ENCODE data around the gene STARD13. TPM values are rescaled to one million over a fixed set of nuclear protein-coding genes. Genes with fewer than 3 reads are reported as not detected.
A peak's percentile ranks its signal among the peaks of the same experiment; 100 is the strongest.

The STARD13 gene
- total RNA-seq, 3 donors from 2014 or later: 0.05 to 0.15 (median 0.14) TPM

- Mint-ChIP-seq H3K4me1 (ENCODE audit: low read depth) (no peaks in the 10 kb centered on the region), H3K27me3 (ENCODE audit: low read depth) (peaks cover 9% of the 10 kb centered on the region), H3K9me3 (no peaks in the 10 kb centered on the region), H3K36me3 (ENCODE audit: insufficient read depth) (no peaks in the 10 kb centered on the region), H3K4me3 (no peak overlapping the region)
- no peak for ATAC-seq
- DNase-seq: no peak
Measured at GRCh38 chr13:33153421-33154404, 131.8 kb downstream of the STARD13 start.

- H3K27me3 Mint-ChIP-seq (ENCODE audit: low read depth): peaks cover 11% of the 10 kb centered on the region
- H3K4me3 Mint-ChIP-seq: no peak overlapping the region
- no peaks in the 10 kb centered on the region for H3K36me3 Mint-ChIP-seq (ENCODE audit: insufficient read depth)
- DNase-seq (no peak), ATAC-seq (no peak)
- no peaks in the 10 kb centered on the region for H3K9me3 Mint-ChIP-seq
- no peaks in the 10 kb centered on the region for H3K4me1 Mint-ChIP-seq (ENCODE audit: low read depth)
Measured at GRCh38 chr13:33152389-33152788, 133.2 kb downstream of the STARD13 start.

GRCh38 chr13:33150662-33151061, 134.9 kb downstream of the STARD13 start:
- Mint-ChIP-seq H3K36me3 (ENCODE audit: insufficient read depth) (no peaks in the 10 kb centered on the region), H3K4me1 (ENCODE audit: low read depth) (peaks cover 3% of the 10 kb centered on the region), H3K9me3 (no peaks in the 10 kb centered on the region), H3K4me3 (no peak overlapping the region), H3K27me3 (ENCODE audit: low read depth) (peaks cover 12% of the 10 kb centered on the region)
- DNase-seq (no peak), ATAC-seq (no peak)

GRCh38 chr13:33150126-33150525, 135.4 kb downstream of the STARD13 start:
- Mint-ChIP-seq H3K36me3 (ENCODE audit: insufficient read depth) (no peaks in the 10 kb centered on the region), H3K9me3 (no peaks in the 10 kb centered on the region), H3K27me3 (ENCODE audit: low read depth) (peaks cover 14% of the 10 kb centered on the region), H3K4me1 (ENCODE audit: low read depth) (peaks cover 3% of the 10 kb centered on the region), H3K4me3 (no peak overlapping the region)
- no peak for DNase-seq
- no peak for ATAC-seq

DNA sequence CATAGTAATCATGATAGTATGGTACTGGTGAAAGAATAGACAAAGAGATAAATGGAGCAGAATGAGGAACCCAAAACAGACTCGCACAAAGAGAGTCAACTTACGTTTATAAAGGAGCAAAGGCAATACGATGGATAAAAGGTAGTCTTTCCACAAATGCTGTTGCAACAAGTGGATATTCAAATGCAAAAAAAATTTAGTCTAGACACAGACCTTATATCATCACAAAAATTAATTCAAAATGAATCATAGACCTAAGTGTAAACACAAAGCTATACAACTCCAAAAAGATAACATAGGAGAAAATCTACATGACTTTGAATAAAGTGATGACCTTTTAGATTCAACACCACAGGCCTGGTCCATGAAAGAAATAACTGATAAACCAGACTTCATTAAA, 137.7 kb downstream of the STARD13 start:
- DNase-seq (no peak), ATAC-seq (no peak)
- Mint-ChIP-seq H3K9me3 (no peaks in the 10 kb centered on the region), H3K4me1 (ENCODE audit: low read depth) (peaks cover 3% of the 10 kb centered on the region), H3K27me3 (ENCODE audit: low read depth) (peaks cover 16% of the 10 kb centered on the region), H3K36me3 (ENCODE audit: insufficient read depth) (no peaks in the 10 kb centered on the region), H3K4me3 (no peak overlapping the region)

GRCh38 chr13:33146843-33147611, 138.5 kb downstream of the STARD13 start:
- H3K36me3 Mint-ChIP-seq (ENCODE audit: insufficient read depth): no peaks in the 10 kb centered on the region
- ATAC-seq: peak; percentile 66 to 75
- peaks cover 3% of the 10 kb centered on the region for H3K4me1 Mint-ChIP-seq (ENCODE audit: low read depth)
- no peak overlapping the region for H3K4me3 Mint-ChIP-seq
- DNase-seq: no peak
- H3K9me3 Mint-ChIP-seq: no peaks in the 10 kb centered on the region
- H3K27me3 Mint-ChIP-seq (ENCODE audit: low read depth): peaks cover 16% of the 10 kb centered on the region

- peak; percentile 17 to 26 for ATAC-seq
- Mint-ChIP-seq H3K36me3 (ENCODE audit: insufficient read depth) (no peaks in the 10 kb centered on the region), H3K27me3 (ENCODE audit: low read depth) (peaks cover 9% of the 10 kb centered on the region), H3K9me3 (no peaks in the 10 kb centered on the region), H3K4me1 (ENCODE audit: low read depth) (peaks cover 3% of the 10 kb centered on the region), H3K4me3 (no peak overlapping the region)
- DNase-seq: no peak
Measured at GRCh38 chr13:33145667-33146066, 139.9 kb downstream of the STARD13 start.

DNA sequence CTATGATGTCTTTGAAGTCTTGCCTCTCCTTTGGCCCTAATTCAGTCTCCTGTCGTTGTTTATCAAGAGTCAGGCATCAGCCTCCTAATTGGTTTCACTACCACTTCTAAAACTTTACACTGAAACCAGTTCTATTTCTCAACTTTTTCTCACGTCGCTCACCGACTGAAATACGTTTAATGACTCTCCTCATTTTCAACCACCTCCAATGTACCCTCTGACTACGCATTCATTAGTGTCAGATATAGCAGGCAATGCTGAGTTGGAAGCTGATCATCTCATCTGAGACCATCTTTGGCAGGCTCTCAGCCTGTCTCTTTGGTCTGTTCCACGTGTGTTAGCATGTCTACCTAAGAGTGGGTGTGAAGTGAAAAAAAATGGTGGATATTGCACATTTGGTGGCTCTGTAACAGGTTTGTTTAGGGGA, 141.2 kb downstream of the STARD13 start:
- no peaks in the 10 kb centered on the region for H3K36me3 Mint-ChIP-seq (ENCODE audit: insufficient read depth)
- H3K27me3 Mint-ChIP-seq (ENCODE audit: low read depth): peaks cover 9% of the 10 kb centered on the region
- H3K4me3 Mint-ChIP-seq: no peak overlapping the region
- DNase-seq (no peak), ATAC-seq (no peak)
- no peaks in the 10 kb centered on the region for H3K9me3 Mint-ChIP-seq
- peaks cover 3% of the 10 kb centered on the region for H3K4me1 Mint-ChIP-seq (ENCODE audit: low read depth)

DNA sequence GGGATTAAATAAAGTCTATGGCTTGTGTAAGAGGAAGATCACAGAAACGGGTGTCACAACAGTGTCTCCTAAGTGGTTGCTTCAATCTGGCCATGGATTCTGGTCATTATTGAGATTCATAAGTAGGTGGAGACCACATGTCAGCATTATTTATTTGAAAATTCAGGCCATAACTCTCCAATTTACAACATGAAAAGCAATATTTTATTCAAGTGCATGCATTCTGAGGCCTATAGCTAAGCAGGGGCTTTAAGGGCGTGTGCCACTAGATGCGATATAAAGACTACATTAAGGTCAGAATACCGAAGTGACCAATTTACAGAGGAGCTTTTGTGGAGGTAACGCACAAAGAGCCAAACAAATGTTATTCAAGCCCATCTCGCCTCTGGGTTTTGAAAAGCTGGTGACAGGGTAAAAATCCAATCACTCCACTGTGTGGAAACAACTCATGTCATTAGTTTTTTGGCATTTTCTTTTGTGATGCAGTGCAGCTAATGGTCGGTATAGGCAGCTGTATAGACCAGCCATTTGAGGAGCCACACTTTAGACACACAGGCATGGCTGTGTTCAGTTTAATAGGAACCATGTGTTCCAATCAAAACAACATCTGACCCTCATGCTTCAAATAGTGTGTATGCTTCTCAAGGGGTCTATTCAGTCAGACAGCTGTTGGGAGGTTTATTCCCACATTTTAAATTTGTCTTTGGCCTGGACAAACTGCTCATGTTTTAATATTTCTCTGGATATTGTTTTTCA, 145.6 kb downstream of the STARD13 start:
- Mint-ChIP-seq H3K36me3 (ENCODE audit: insufficient read depth) (no peaks in the 10 kb centered on the region), H3K4me3 (no peak overlapping the region), H3K9me3 (no peaks in the 10 kb centered on the region), H3K27me3 (ENCODE audit: low read depth) (peaks cover 5% of the 10 kb centered on the region), H3K4me1 (ENCODE audit: low read depth) (no peaks in the 10 kb centered on the region)
- no peak for DNase-seq
- no peak for ATAC-seq

DNA sequence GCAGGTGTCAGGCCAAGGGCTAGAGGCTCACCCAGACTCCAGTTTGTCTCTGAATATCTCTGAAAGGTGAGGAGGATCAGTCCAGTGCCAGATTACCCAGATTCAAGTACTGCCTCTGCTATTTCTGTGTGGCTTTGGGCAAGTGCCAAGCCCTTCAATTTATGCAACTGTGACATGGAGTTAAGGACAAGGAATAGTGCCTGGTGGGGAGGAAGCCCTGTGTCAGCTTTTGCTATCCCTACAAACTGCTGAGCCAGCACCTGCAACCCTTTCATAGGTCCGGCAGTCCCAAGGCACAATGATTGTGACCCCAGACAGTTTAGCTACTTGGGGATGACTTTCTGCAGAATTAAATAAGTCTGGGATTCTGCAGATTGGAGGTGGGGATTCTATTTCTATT, 146.4 kb downstream of the STARD13 start:
- Mint-ChIP-seq H3K9me3 (no peaks in the 10 kb centered on the region), H3K4me1 (ENCODE audit: low read depth) (no peaks in the 10 kb centered on the region), H3K36me3 (ENCODE audit: insufficient read depth) (no peaks in the 10 kb centered on the region), H3K27me3 (ENCODE audit: low read depth) (no peaks in the 10 kb centered on the region), H3K4me3 (no peak overlapping the region)
- ATAC-seq: no peak
- DNase-seq: no peak

- ATAC-seq (no peak), DNase-seq (no peak)
- no peaks in the 10 kb centered on the region for H3K27me3 Mint-ChIP-seq (ENCODE audit: low read depth)
- H3K9me3 Mint-ChIP-seq: no peaks in the 10 kb centered on the region
- no peak overlapping the region for H3K4me3 Mint-ChIP-seq
- H3K4me1 Mint-ChIP-seq (ENCODE audit: low read depth): no peaks in the 10 kb centered on the region
- H3K36me3 Mint-ChIP-seq (ENCODE audit: insufficient read depth): no peaks in the 10 kb centered on the region
Measured at GRCh38 chr13:33138441-33138840, 147.1 kb downstream of the STARD13 start.

- Mint-ChIP-seq H3K27me3 (ENCODE audit: low read depth) (no peaks in the 10 kb centered on the region), H3K9me3 (no peaks in the 10 kb centered on the region), H3K4me3 (no peak overlapping the region), H3K36me3 (ENCODE audit: insufficient read depth) (no peaks in the 10 kb centered on the region), H3K4me1 (ENCODE audit: low read depth) (no peaks in the 10 kb centered on the region)
- ATAC-seq (no peak), DNase-seq (no peak)
Measured at GRCh38 chr13:33137721-33138120, 147.8 kb downstream of the STARD13 start.

DNA sequence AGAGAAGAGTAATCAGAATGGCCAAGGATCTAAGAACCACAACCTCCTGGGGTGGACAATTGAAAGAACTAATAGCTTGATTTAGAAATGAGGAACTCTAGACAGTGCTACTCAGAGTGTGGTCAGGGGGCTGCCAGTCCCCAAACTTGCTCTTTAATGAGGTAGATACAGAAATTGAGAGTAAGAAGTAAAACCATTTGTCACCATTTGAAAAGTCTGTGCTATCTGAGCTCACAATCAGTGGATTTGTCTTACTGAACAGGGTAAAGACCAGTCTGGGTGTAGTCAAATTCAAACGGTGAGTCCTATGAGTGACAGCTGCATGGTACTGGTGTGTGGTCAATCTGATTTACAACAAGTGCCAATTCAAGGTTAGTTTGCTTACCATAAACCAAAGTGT, 150.5 kb downstream of the STARD13 start:
- Mint-ChIP-seq H3K36me3 (ENCODE audit: insufficient read depth) (no peaks in the 10 kb centered on the region), H3K4me1 (ENCODE audit: low read depth) (no peaks in the 10 kb centered on the region), H3K4me3 (no peak overlapping the region), H3K27me3 (ENCODE audit: low read depth) (no peaks in the 10 kb centered on the region), H3K9me3 (peaks cover 4% of the 10 kb centered on the region)
- ATAC-seq: no peak
- no peak for DNase-seq

DNA sequence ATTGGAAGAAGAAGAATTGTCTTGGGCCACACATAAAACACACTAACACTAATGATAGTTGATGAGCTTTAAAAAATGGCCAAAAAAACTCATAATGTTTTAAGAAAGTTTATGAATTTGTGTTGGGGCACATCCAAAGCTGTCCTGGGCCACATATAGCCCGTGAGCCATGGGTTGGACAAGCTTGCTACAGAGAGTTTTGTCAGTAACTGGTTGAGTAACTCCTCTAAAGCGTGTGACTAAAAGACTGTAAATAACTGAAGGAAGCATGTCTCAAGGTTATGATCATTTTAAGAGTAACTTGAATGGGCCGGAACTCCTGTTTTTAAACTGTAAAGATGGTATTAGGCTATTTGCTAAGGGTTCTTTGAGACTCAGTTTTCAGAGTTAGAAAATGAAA, 151.3 kb downstream of the STARD13 start:
- Mint-ChIP-seq H3K9me3 (peaks cover 4% of the 10 kb centered on the region), H3K4me1 (ENCODE audit: low read depth) (no peaks in the 10 kb centered on the region), H3K4me3 (no peak overlapping the region), H3K27me3 (ENCODE audit: low read depth) (no peaks in the 10 kb centered on the region), H3K36me3 (ENCODE audit: insufficient read depth) (no peaks in the 10 kb centered on the region)
- DNase-seq: no peak
- no peak for ATAC-seq
